GM23338 (cell line): ENCODE results near the gene ADAT3.

Experiments used
- CREB1 ChIP-seq: fragments of 250-450 bp; sonication (Bioruptor Pico); IDR thresholded peaks from 2 replicates; pipeline ENCODE4 v1.5.0; 2020; ENCODE audit warnings: low read depth, mild to moderate bottlenecking, moderate library complexity
- CTCF ChIP-seq, 2 experiments: fragments of 200-600 bp in 1 of 2; sonication (generic) in 1 of 2; conservative IDR thresholded peaks; 2 replicates each; pipeline versions ENCODE4 v1.5.1 to v1.6.1; 2016 to 2017; ENCODE audit warnings: antibody characterized with exemption in 2 of 2, low read depth in 2 of 2, mild to moderate bottlenecking in 2 of 2, moderate library complexity in 1 of 2
- ETS1 ChIP-seq: IDR thresholded peaks from 2 replicates; pipeline ENCODE4 v1.6.1; 2016; ENCODE audit warnings: antibody characterized with exemption
- EZH2 ChIP-seq: fragments of 200-600 bp; sonication (generic); IDR thresholded peaks from one replicate; pipeline ENCODE4 v1.8.0; 2017; ENCODE audit warnings: antibody characterized with exemption, mild to moderate bottlenecking, low read depth; ENCODE audit not compliant: unreplicated experiment
- EZH2phosphoT487 ChIP-seq: fragments of 200-600 bp; sonication (generic); IDR thresholded peaks from one replicate; pipeline ENCODE4 v1.8.1; 2018; ENCODE audit warnings: antibody characterized with exemption; ENCODE audit not compliant: unreplicated experiment
- JUNB ChIP-seq: IDR thresholded peaks from one replicate; pipeline ENCODE4 v1.6.1; 2016; ENCODE audit warnings: antibody characterized with exemption; ENCODE audit not compliant: unreplicated experiment
- NANOG ChIP-seq: IDR thresholded peaks from 2 replicates; pipeline ENCODE4 v1.6.1; 2016; ENCODE audit warnings: antibody characterized with exemption, borderline replicate concordance
- POLR2AphosphoS5 ChIP-seq: IDR thresholded peaks from 2 replicates; pipeline ENCODE4 v1.6.1; 2016; ENCODE audit warnings: antibody characterized with exemption, low read depth
- STAT1 ChIP-seq: IDR thresholded peaks from one replicate; pipeline ENCODE4 v1.6.1; 2016; ENCODE audit warnings: antibody characterized with exemption; ENCODE audit not compliant: unreplicated experiment
- ZNF114 ChIP-seq: fragments of 250-450 bp; sonication (Bioruptor Pico); IDR thresholded peaks from 2 replicates; pipeline ENCODE4 v1.5.0; 2020; ENCODE audit warnings: mild to moderate bottlenecking, moderate library complexity
- ZNF331 ChIP-seq: fragments of 250-450 bp; sonication (Bioruptor Pico); IDR thresholded peaks from 2 replicates; pipeline ENCODE4 v1.5.0; 2020; ENCODE audit warnings: low read depth, mild to moderate bottlenecking, moderate library complexity
- TF ChIP-seq, protein P1 (sequence below): IDR thresholded peaks from one replicate; pipeline ENCODE4 v1.6.1; 2018; ENCODE audit warnings: antibody characterized with exemption; ENCODE audit not compliant: unreplicated experiment
- TF ChIP-seq, protein P2 (sequence below): fragments of 250-450 bp; sonication (Bioruptor Pico); IDR thresholded peaks from 2 replicates; pipeline ENCODE4 v1.5.0; 2020; ENCODE audit warnings: mild to moderate bottlenecking, moderate library complexity

DNA sequence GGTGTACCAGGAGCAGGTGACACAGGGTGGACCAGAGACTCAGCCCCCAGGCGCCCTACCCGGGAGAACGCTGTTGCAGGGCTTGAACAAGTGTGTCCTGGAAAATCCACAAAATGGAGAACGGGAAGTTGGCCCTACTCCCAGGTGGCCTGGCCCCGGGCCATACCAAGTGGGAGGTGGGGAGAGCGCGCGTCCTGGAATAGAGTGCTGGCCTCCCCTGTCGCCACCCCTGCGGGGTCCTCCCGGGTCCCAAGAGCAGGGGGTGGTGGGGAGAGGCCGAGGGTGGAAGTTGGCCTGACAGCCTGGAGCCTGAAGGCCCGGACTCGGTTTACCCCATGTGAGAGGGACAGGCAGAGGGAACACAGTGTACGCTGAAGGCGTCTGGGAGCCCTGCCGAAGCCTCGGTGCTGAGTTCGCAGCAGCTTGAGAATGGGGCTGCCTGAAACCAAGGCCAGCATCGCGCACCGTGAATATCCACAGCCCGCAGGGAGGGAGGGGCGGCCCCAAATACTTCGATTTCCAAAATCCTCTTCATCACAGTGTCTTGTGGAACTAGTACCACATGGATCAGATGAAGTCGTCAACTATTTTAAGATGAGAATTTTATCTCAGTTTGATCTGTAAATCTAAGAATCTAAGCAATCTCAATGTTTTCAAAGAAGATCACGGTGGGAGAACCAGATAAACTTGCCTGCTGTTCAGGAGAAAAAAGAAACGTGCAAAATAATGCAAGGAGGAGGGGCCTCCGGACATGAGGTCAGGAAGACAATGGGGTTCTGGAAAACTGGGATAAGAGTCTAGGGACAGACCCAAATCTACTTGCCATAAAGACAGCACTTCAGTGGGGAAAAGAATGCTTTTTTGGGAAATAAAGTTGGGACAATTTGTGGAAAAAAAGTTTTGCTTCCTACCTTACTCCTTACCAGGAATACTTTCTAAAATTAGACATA lies 31.4 kb upstream of the ADAT3 start:
- no peak for TF ChIP-seq CTCF (conservative IDR thresholded peaks at IDR 0.05; ENCODE audit: low read depth in 2 of 2)
- TF ChIP-seq, protein P1, sequence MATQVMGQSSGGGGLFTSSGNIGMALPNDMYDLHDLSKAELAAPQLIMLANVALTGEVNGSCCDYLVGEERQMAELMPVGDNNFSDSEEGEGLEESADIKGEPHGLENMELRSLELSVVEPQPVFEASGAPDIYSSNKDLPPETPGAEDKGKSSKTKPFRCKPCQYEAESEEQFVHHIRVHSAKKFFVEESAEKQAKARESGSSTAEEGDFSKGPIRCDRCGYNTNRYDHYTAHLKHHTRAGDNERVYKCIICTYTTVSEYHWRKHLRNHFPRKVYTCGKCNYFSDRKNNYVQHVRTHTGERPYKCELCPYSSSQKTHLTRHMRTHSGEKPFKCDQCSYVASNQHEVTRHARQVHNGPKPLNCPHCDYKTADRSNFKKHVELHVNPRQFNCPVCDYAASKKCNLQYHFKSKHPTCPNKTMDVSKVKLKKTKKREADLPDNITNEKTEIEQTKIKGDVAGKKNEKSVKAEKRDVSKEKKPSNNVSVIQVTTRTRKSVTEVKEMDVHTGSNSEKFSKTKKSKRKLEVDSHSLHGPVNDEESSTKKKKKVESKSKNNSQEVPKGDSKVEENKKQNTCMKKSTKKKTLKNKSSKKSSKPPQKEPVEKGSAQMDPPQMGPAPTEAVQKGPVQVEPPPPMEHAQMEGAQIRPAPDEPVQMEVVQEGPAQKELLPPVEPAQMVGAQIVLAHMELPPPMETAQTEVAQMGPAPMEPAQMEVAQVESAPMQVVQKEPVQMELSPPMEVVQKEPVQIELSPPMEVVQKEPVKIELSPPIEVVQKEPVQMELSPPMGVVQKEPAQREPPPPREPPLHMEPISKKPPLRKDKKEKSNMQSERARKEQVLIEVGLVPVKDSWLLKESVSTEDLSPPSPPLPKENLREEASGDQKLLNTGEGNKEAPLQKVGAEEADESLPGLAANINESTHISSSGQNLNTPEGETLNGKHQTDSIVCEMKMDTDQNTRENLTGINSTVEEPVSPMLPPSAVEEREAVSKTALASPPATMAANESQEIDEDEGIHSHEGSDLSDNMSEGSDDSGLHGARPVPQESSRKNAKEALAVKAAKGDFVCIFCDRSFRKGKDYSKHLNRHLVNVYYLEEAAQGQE, result no peak
- TF ChIP-seq EZH2phosphoT487, result no peak
- TF ChIP-seq POLR2AphosphoS5, result no peak
- TF ChIP-seq CREB1, result no peak
- TF ChIP-seq STAT1, result no peak
- TF ChIP-seq EZH2, result no peak
- no peak for TF ChIP-seq JUNB
- no peak for TF ChIP-seq ETS1
- no peak for TF ChIP-seq ZNF331 (CRISPR knock-in tag)
- no peak for TF ChIP-seq ZNF114 (CRISPR knock-in tag)
- TF ChIP-seq, protein P2, sequence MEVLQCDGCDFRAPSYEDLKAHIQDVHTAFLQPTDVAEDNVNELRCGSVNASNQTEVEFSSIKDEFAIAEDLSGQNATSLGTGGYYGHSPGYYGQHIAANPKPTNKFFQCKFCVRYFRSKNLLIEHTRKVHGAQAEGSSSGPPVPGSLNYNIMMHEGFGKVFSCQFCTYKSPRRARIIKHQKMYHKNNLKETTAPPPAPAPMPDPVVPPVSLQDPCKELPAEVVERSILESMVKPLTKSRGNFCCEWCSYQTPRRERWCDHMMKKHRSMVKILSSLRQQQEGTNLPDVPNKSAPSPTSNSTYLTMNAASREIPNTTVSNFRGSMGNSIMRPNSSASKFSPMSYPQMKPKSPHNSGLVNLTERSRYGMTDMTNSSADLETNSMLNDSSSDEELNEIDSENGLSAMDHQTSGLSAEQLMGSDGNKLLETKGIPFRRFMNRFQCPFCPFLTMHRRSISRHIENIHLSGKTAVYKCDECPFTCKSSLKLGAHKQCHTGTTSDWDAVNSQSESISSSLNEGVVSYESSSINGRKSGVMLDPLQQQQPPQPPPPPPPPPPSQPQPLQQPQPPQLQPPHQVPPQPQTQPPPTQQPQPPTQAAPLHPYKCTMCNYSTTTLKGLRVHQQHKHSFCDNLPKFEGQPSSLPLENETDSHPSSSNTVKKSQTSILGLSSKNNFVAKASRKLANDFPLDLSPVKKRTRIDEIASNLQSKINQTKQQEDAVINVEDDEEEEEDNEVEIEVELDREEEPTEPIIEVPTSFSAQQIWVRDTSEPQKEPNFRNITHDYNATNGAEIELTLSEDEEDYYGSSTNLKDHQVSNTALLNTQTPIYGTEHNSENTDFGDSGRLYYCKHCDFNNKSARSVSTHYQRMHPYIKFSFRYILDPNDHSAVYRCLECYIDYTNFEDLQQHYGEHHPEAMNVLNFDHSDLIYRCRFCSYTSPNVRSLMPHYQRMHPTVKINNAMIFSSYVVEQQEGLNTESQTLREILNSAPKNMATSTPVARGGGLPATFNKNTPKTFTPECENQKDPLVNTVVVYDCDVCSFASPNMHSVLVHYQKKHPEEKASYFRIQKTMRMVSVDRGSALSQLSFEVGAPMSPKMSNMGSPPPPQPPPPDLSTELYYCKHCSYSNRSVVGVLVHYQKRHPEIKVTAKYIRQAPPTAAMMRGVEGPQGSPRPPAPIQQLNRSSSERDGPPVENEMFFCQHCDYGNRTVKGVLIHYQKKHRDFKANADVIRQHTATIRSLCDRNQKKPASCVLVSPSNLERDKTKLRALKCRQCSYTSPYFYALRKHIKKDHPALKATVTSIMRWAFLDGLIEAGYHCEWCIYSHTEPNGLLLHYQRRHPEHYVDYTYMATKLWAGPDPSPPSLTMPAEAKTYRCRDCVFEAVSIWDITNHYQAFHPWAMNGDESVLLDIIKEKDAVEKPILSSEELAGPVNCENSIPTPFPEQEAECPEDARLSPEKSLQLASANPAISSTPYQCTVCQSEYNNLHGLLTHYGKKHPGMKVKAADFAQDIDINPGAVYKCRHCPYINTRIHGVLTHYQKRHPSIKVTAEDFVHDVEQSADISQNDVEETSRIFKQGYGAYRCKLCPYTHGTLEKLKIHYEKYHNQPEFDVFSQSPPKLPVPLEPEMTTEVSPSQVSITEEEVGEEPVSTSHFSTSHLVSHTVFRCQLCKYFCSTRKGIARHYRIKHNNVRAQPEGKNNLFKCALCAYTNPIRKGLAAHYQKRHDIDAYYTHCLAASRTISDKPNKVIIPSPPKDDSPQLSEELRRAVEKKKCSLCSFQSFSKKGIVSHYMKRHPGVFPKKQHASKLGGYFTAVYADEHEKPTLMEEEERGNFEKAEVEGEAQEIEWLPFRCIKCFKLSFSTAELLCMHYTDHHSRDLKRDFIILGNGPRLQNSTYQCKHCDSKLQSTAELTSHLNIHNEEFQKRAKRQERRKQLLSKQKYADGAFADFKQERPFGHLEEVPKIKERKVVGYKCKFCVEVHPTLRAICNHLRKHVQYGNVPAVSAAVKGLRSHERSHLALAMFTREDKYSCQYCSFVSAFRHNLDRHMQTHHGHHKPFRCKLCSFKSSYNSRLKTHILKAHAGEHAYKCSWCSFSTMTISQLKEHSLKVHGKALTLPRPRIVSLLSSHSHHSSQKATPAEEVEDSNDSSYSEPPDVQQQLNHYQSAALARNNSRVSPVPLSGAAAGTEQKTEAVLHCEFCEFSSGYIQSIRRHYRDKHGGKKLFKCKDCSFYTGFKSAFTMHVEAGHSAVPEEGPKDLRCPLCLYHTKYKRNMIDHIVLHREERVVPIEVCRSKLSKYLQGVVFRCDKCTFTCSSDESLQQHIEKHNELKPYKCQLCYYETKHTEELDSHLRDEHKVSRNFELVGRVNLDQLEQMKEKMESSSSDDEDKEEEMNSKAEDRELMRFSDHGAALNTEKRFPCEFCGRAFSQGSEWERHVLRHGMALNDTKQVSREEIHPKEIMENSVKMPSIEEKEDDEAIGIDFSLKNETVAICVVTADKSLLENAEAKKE (CRISPR knock-in tag), result no peak
- no peak for TF ChIP-seq NANOG
